Left kidney (tissue), 2 donors: ENCODE results near the gene PTPMT1. TPM values are rescaled to one million over a fixed set of nuclear protein-coding genes. Genes with fewer than 3 reads are reported as not detected.
"Not testable (repeated sequence)": the region's sequence is repeated elsewhere in the genome, so short reads cannot be mapped to it uniquely, and the experiment has no call there.

Source experiments
- DNase-seq: peaks from one replicate; pipeline ENCODE4 v3.0.0-alpha.2; 2013
- polyA plus RNA-seq: library from polyadenylated mRNA; unstranded; fragments of 120-200 nt; gene quantifications from one replicate; pipeline ENCODE4 v1.2.1, GENCODE V29; 2013; ENCODE audit not compliant: insufficient read length

The PTPMT1 gene
- polyA plus RNA-seq, 1 donor, result 44.1 TPM

- DNase-seq, result no peak
These were observed 26.4 kb upstream of the PTPMT1 start for GRCh38 chr11:47538741-47539565.

GRCh38 chr11:47539681-47540039, 25.7 kb upstream of the PTPMT1 start:
- DNase-seq, result no peak

- DNase-seq, result no peak
These were observed 24.3 kb upstream of the PTPMT1 start for GRCh38 chr11:47541070-47541469.

- no peak for DNase-seq
These were observed 20.1 kb upstream of the PTPMT1 start for GRCh38 chr11:47545298-47545697.

- not testable (repeated sequence) for DNase-seq
These were observed 19.1 kb upstream of the PTPMT1 start for GRCh38 chr11:47546274-47546673.

- no peak for DNase-seq
These were observed 14.9 kb upstream of the PTPMT1 start for GRCh38 chr11:47550288-47551047.

GRCh38 chr11:47551086-47551485, 14.3 kb upstream of the PTPMT1 start:
- no peak for DNase-seq

GRCh38 chr11:47552056-47552565, 13.3 kb upstream of the PTPMT1 start:
- peak; percentile 40 for DNase-seq

- peak; percentile 90 for DNase-seq
These were observed 12.6 kb upstream of the PTPMT1 start, which contains the start of gene CELF1 for GRCh38 chr11:47552566-47553405. CELF1 (minus strand) TSS chr11:47553132; CDS start chr11:47499523, 53,609 bp downstream.

GRCh38 chr11:47553406-47553743, 12.0 kb upstream of the PTPMT1 start:
- DNase-seq, result no peak

GRCh38 chr11:47557004-47557403, 8.4 kb upstream of the PTPMT1 start:
- not testable (repeated sequence) for DNase-seq

- DNase-seq, result no peak
These were observed 6.7 kb upstream of the PTPMT1 start for GRCh38 chr11:47558695-47559094.

GRCh38 chr11:47560426-47560825, 5.0 kb upstream of the PTPMT1 start:
- DNase-seq, result no peak

GRCh38 chr11:47562393-47562792, 3.0 kb upstream of the PTPMT1 start:
- not testable (repeated sequence) for DNase-seq

- DNase-seq, result not testable (repeated sequence)
These were observed 1.0 kb upstream of the PTPMT1 start for GRCh38 chr11:47564366-47564765.

- DNase-seq, result no peak
These were observed 463 bp upstream of the PTPMT1 start for GRCh38 chr11:47564933-47565339.

GRCh38 chr11:47566149-47566698, 825 bp downstream of the PTPMT1 start:
- no peak for DNase-seq

GRCh38 chr11:47569646-47570045, 4.2 kb downstream of the PTPMT1 start:
- no peak for DNase-seq

GRCh38 chr11:47570651-47571356, 5.4 kb downstream of the PTPMT1 start:
- no peak for DNase-seq

GRCh38 chr11:47571357-47571729, 5.9 kb downstream of the PTPMT1 start:
- no peak for DNase-seq

GRCh38 chr11:47571895-47572294, 6.5 kb downstream of the PTPMT1 start:
- DNase-seq, result no peak
